Endothelial cell of umbilical vein (primary cell): ENCODE data around the gene ANGPTL4.

Experiments used
- CTCF ChIP-seq, 2 donors: IDR thresholded peaks; 1 replicate in 1 of 2; 2 replicates in 1 of 2; pipeline ENCODE4 v1.5.1; 2011; ENCODE audit warnings: low read length in 2 of 2, mild to moderate bottlenecking in 2 of 2, moderate library complexity in 2 of 2, control low read depth in 1 of 2, inconsistent platforms in 1 of 2, low read depth in 1 of 2; ENCODE audit not compliant: insufficient read depth in 1 of 2; ENCODE audit errors: extremely low read depth in 1 of 2
- EZH2 ChIP-seq: IDR thresholded peaks from 2 replicates; pipeline ENCODE4 v1.6.1; 2012; ENCODE audit warnings: borderline replicate concordance, low read depth, mild to moderate bottlenecking, moderate library complexity, low read length, inconsistent platforms; ENCODE audit not compliant: severe bottlenecking
- FOS ChIP-seq: IDR thresholded peaks from 2 replicates; pipeline ENCODE4 v1.6.1; 2011; ENCODE audit warnings: mild to moderate bottlenecking, low read length, moderate library complexity, borderline replicate concordance; ENCODE audit not compliant: insufficient read depth
- GATA2 ChIP-seq: IDR thresholded peaks from 2 replicates; pipeline ENCODE4 v1.7.0; 2011; ENCODE audit warnings: low read depth, mild to moderate bottlenecking, moderate library complexity, mixed read lengths, low read length; ENCODE audit not compliant: insufficient read length, insufficient read depth
- JUN ChIP-seq: IDR thresholded peaks from 2 replicates; pipeline ENCODE4 v1.6.1; 2011; ENCODE audit warnings: borderline replicate concordance, low read depth; ENCODE audit not compliant: insufficient read length, insufficient read depth
- MAX ChIP-seq: IDR thresholded peaks from 2 replicates; pipeline ENCODE4 v1.6.1; 2011; ENCODE audit not compliant: insufficient read depth, insufficient read length
- MYC ChIP-seq: IDR thresholded peaks from one replicate; pipeline ENCODE4 v1.6.1; 2011; ENCODE audit warnings: mild to moderate bottlenecking, low read depth, low read length
- POLR2A ChIP-seq: IDR thresholded peaks from 2 replicates; pipeline ENCODE4 v1.6.1; 2012; ENCODE audit warnings: low read depth, mild to moderate bottlenecking, control low read depth, low read length
- POLR2AphosphoS5 ChIP-seq: IDR thresholded peaks from 2 replicates; pipeline ENCODE4 v1.6.1; 2012; ENCODE audit warnings: low read depth, mild to moderate bottlenecking, control low read depth, low read length, moderate library complexity; ENCODE audit not compliant: insufficient read depth

- TF ChIP-seq POLR2A (no peak), CTCF (IDR thresholded peaks at IDR 0.05; ENCODE audit: extremely low read depth in 1 of 2, insufficient read depth in 1 of 2, low read depth in 1 of 2, low read length in 2 of 2) (no peak), EZH2 (no peak), MAX (no peak), POLR2AphosphoS5 (no peak), GATA2 (no peak), JUN (no peak), MYC (no peak), FOS (no peak)
Observed at GRCh38 chr19:8331263-8331845, 32.6 kb upstream of the ANGPTL4 start.
